WTC11 (cell line): Measurements from ENCODE around the gene CCDC8.
A peak's percentile ranks its signal among the peaks of the same experiment; 100 is the strongest.

Experiments
- CTCF ChIP-seq: fragments of 200-600 bp; IDR thresholded peaks from 2 replicates; pipeline ENCODE4 v1.8.0; 2022; ENCODE audit warnings: antibody characterized with exemption
- ESRRA ChIP-seq: sonication (generic); formaldehyde crosslinking; IDR thresholded peaks from 2 replicates; pipeline ENCODE4 v1.8.1; 2022; ENCODE audit warnings: mild to moderate bottlenecking, missing genetic modification reagents, borderline replicate concordance
- FOXJ3 ChIP-seq: sonication (generic); formaldehyde crosslinking; IDR thresholded peaks from 2 replicates; pipeline ENCODE4 v1.9.0; 2021; ENCODE audit warnings: missing genetic modification reagents, mild to moderate bottlenecking, borderline replicate concordance
- SMAD4 ChIP-seq: sonication (generic); formaldehyde crosslinking; IDR thresholded peaks from 2 replicates; pipeline ENCODE4 v1.8.0; 2022; ENCODE audit warnings: mild to moderate bottlenecking, missing genetic modification reagents
- TP53 ChIP-seq: sonication (generic); formaldehyde crosslinking; IDR thresholded peaks from 2 replicates; pipeline ENCODE4 v1.8.1; 2023; ENCODE audit warnings: mild to moderate bottlenecking, missing genetic modification reagents
- ZNF121 ChIP-seq: sonication (generic); formaldehyde crosslinking; IDR thresholded peaks from 2 replicates; pipeline ENCODE4 v1.8.0; 2023; ENCODE audit warnings: missing genetic modification reagents
- TF ChIP-seq, protein P1 (sequence below): sonication (generic); formaldehyde crosslinking; IDR thresholded peaks from 2 replicates; pipeline ENCODE4 v1.8.1; 2022; ENCODE audit warnings: low read depth, missing genetic modification reagents, borderline replicate concordance
- TF ChIP-seq, protein P2 (sequence below): sonication (generic); formaldehyde crosslinking; IDR thresholded peaks from 2 replicates; pipeline ENCODE4 v1.8.0; 2022; ENCODE audit warnings: mild to moderate bottlenecking, missing genetic modification reagents
- TF ChIP-seq, protein P3 (sequence below): fragments of 250-450 bp; sonication (Bioruptor Pico); IDR thresholded peaks from 2 replicates; pipeline ENCODE4 v1.8.0; 2021; ENCODE audit warnings: mild to moderate bottlenecking

DNA sequence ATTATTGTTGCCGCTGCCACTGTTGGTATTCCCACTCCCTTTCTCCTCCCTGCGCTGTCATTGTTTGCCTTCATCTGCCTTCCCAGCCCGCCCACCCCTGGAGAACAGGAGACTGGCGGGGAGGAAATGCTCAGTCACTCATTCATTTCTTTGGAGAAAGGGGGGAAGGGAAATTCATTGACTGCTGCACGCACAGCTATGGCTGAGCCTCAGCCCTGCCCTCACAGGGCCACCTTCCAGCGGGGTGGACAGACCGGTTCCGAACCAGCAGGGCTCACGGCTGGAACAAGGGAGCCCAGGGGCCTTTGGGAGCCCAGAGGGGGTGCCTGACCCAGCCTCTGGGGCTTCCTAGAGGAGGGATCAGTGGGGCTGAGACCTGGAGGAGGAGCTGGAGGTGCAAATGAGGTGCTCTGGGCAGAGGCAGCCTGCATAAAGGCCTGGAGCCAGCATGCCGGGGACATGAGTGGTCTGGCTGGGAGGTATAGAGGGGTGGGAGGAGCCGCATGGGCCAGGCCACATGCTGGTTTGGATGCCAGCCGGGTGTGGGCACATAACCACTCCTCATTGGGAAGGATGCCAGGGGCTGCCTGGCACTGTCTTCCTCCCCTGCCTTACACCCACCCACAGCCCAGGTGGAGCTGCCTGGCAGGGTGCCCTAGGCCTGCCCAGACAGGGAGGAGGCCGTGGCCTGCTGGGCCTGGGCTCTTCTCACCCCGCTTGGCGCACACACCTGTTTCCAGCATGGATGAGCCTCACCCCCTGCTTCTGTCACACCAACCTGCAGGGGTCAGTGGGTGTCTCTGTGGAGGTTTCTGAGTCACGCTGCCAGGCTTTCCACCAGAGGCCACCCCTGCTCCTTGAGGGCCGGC is 39.6 kb downstream of the CCDC8 start:
- TF ChIP-seq, protein P1, sequence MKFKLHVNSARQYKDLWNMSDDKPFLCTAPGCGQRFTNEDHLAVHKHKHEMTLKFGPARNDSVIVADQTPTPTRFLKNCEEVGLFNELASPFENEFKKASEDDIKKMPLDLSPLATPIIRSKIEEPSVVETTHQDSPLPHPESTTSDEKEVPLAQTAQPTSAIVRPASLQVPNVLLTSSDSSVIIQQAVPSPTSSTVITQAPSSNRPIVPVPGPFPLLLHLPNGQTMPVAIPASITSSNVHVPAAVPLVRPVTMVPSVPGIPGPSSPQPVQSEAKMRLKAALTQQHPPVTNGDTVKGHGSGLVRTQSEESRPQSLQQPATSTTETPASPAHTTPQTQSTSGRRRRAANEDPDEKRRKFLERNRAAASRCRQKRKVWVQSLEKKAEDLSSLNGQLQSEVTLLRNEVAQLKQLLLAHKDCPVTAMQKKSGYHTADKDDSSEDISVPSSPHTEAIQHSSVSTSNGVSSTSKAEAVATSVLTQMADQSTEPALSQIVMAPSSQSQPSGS (CRISPR knock-in tag), result no peak
- TF ChIP-seq TP53 (CRISPR knock-in tag) (no peak), CTCF (no peak), ESRRA (no peak), FOXJ3 (CRISPR knock-in tag) (no peak), ZNF121 (CRISPR knock-in tag) (no peak), SMAD4 (CRISPR knock-in tag) (no peak)
- TF ChIP-seq, protein P2, sequence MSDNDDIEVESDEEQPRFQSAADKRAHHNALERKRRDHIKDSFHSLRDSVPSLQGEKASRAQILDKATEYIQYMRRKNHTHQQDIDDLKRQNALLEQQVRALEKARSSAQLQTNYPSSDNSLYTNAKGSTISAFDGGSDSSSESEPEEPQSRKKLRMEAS (CRISPR knock-in tag), result 0 out of 2 replicates have a peak, but pooled peaks have one; percentile 33
- TF ChIP-seq, protein P3, sequence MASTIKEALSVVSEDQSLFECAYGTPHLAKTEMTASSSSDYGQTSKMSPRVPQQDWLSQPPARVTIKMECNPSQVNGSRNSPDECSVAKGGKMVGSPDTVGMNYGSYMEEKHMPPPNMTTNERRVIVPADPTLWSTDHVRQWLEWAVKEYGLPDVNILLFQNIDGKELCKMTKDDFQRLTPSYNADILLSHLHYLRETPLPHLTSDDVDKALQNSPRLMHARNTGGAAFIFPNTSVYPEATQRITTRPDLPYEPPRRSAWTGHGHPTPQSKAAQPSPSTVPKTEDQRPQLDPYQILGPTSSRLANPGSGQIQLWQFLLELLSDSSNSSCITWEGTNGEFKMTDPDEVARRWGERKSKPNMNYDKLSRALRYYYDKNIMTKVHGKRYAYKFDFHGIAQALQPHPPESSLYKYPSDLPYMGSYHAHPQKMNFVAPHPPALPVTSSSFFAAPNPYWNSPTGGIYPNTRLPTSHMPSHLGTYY (CRISPR knock-in tag), result no peak
